ENCODE data around the gene YIF1A.
"Not testable (repeated sequence)": the region's sequence is repeated elsewhere in the genome, so short reads cannot be mapped to it uniquely, and the experiment has no call there.

Gene YIF1A

DNA sequence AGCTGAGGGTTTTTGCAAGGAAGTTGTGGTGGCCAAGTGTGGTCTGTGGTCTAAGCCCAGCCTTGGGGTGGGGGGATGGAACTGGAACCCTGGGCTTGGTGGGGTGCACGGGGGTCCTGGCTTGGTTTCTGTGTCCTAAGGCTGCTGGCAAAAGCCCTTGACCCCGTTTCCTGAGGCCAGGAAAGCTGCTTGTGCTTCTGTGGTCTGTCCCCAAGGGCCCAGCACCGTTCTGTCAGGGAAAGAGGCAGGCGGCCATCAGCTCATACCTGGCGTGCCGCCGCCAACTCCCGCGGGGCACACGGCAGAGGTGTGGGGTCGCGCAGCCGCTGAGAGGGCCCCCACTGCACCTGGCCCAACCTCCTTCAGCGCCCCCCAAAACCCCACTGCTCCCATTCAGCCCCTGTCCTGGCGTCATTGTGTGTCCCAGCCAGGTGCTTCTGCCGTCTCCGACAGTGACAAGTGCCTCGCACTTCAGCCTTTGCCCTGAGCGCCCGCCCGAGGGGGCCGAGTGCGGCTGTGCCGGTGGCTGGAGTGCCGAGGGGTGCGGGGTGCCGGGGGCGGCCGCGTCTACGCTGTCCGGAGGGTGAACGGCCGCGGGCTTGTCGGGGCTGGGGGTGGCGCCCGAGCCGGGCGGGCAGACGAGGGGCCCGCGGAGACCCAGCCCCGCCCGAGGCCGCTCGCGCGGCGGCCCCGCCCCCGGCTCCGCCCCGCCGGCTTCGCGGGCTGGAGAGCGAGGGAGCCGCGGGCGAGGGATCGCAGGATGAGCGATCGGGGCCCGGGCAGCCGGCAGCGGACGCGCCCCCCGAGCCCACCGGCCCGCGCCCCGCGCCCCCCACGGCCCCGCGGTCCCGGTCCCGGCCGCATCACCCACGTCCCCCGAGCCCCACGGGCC, 11.2 kb downstream of the YIF1A start, which contains the start of gene CNIH2:
Gene CNIH2 (plus strand): TSS at position 705 of the 892 bp plus-strand sequence. CDS start 282 bp downstream, outside the sequence.
- Histone ChIP-seq H3K4me1 (ENCODE audit: insufficient read depth, poor library complexity, severe bottlenecking) (no peaks in the 10 kb centered on the region), H3K27me3 (ENCODE audit: insufficient read depth, poor library complexity, severe bottlenecking) (no peaks in the 10 kb centered on the region)
- ATAC-seq (ENCODE audit: low read depth): peak; percentile 16; the same call in 2 of the 3 replicates

GRCh38 chr11:66277064-66277463, 11.9 kb downstream of the YIF1A start:
- H3K27ac ChIP-seq (ENCODE audit: poor library complexity, severe bottlenecking); H3K4me3 ChIP-seq (ENCODE audit: severe bottlenecking); H3K4me1 ChIP-seq (ENCODE audit: insufficient read depth, poor library complexity, severe bottlenecking); ATAC-seq (ENCODE audit: low read depth); H3K9me3 ChIP-seq (ENCODE audit: severe bottlenecking); H3K27me3 ChIP-seq (ENCODE audit: insufficient read depth, poor library complexity, severe bottlenecking); DNase-seq (ENCODE audit: low spot score): not testable (repeated sequence)
- H3K36me3 ChIP-seq (ENCODE audit: low read depth): peaks cover 31% of the 10 kb centered on the region

More for the DNA sequence above, 11.2 kb downstream of the YIF1A start, which contains the start of gene CNIH2:
- Histone ChIP-seq H3K36me3 (ENCODE audit: low read depth) (peaks cover 25% of the 10 kb centered on the region), H3K4me3 (ENCODE audit: severe bottlenecking) (peak within 1 kb of the TSS; percentile 32), H3K9me3 (ENCODE audit: severe bottlenecking) (no peaks in the 10 kb centered on the region), H3K27ac (ENCODE audit: poor library complexity, severe bottlenecking) (no peak within 1 kb of the TSS)
- TF ChIP-seq, protein P1, sequence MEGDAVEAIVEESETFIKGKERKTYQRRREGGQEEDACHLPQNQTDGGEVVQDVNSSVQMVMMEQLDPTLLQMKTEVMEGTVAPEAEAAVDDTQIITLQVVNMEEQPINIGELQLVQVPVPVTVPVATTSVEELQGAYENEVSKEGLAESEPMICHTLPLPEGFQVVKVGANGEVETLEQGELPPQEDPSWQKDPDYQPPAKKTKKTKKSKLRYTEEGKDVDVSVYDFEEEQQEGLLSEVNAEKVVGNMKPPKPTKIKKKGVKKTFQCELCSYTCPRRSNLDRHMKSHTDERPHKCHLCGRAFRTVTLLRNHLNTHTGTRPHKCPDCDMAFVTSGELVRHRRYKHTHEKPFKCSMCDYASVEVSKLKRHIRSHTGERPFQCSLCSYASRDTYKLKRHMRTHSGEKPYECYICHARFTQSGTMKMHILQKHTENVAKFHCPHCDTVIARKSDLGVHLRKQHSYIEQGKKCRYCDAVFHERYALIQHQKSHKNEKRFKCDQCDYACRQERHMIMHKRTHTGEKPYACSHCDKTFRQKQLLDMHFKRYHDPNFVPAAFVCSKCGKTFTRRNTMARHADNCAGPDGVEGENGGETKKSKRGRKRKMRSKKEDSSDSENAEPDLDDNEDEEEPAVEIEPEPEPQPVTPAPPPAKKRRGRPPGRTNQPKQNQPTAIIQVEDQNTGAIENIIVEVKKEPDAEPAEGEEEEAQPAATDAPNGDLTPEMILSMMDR (IDR thresholded peaks at IDR 0.05; ENCODE audit: poor library complexity, severe bottlenecking): no peak
- DNase-seq (ENCODE audit: low spot score): no peak

DNA sequence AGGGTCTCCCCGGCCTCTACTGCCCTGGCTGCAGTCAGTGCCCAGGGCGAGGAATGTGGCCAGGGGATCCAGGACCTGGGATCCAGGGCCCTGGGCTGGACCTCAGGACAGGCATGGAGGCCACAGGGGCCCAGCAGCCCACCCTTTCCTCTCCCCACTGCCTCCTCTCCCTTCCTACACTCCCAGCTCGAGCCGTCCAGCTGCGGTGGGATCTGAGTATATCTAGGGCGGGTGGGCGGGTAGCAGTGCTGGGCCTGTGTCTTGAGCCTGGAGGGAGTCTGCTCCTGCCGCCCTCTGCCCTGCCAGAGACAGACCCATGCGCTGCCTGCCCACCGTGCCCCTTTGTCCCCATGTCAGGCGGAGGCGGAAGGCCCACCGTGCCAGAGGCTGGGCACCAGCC, 12.3 kb downstream of the YIF1A start:
- not testable (repeated sequence) for ATAC-seq (ENCODE audit: low read depth); H3K27ac ChIP-seq (ENCODE audit: poor library complexity, severe bottlenecking); H3K4me3 ChIP-seq (ENCODE audit: severe bottlenecking); H3K9me3 ChIP-seq (ENCODE audit: severe bottlenecking); H3K4me1 ChIP-seq (ENCODE audit: insufficient read depth, poor library complexity, severe bottlenecking); H3K27me3 ChIP-seq (ENCODE audit: insufficient read depth, poor library complexity, severe bottlenecking); DNase-seq (ENCODE audit: low spot score)
- peaks cover 36% of the 10 kb centered on the region for H3K36me3 ChIP-seq (ENCODE audit: low read depth)

DNA sequence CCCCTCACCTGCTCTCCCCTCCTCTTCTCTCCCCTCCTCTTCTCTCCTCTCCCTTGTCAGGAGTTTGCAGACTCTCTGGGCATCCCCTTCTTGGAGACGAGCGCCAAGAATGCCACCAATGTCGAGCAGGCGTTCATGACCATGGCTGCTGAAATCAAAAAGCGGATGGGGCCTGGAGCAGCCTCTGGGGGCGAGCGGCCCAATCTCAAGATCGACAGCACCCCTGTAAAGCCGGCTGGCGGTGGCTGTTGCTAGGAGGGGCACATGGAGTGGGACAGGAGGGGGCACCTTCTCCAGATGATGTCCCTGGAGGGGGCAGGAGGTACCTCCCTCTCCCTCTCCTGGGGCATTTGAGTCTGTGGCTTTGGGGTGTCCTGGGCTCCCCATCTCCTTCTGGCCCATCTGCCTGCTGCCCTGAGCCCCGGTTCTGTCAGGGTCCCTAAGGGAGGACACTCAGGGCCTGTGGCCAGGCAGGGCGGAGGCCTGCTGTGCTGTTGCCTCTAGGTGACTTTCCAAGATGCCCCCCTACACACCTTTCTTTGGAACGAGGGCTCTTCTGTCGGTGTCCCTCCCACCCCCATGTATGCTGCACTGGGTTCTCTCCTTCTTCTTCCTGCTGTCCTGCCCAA, 12.8 kb downstream of the YIF1A start:
- H3K4me1 ChIP-seq (ENCODE audit: insufficient read depth, poor library complexity, severe bottlenecking): no peaks in the 10 kb centered on the region

DNA sequence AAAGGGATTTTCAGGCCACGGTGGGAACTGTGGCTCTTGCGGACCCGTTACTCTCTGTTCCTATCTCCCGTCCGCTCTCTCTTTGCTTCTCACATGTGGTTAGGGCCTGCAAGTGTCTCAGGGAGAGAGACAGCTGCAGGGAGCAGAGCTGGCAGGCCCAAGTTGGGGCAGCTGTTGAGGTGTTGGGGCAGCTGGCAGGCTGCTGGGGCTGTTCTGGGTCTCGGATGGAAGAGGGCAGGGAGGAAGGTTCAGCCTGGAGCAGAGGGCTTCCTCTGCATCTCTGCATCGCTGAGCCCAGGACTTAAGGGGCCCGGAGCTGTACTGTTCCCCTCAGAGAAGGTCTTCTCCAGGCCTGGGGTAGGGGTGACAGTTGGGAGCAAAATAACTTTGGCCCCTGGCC, 13.5 kb downstream of the YIF1A start:
- Histone ChIP-seq H3K27me3 (ENCODE audit: insufficient read depth, poor library complexity, severe bottlenecking) (no peaks in the 10 kb centered on the region), H3K4me3 (ENCODE audit: severe bottlenecking) (no peak overlapping the region), H3K4me1 (ENCODE audit: insufficient read depth, poor library complexity, severe bottlenecking) (no peaks in the 10 kb centered on the region), H3K36me3 (ENCODE audit: low read depth) (peaks cover 43% of the 10 kb centered on the region), H3K9me3 (ENCODE audit: severe bottlenecking) (no peaks in the 10 kb centered on the region), H3K27ac (ENCODE audit: poor library complexity, severe bottlenecking) (no peak overlapping the region)
- ATAC-seq (ENCODE audit: low read depth) (no peak), DNase-seq (ENCODE audit: low spot score) (peak; percentile 34)
- TF ChIP-seq, protein P1 (IDR thresholded peaks at IDR 0.05; ENCODE audit: poor library complexity, severe bottlenecking): no peak

More for the DNA sequence above, 12.8 kb downstream of the YIF1A start:
- TF ChIP-seq, protein P1 (IDR thresholded peaks at IDR 0.05; ENCODE audit: poor library complexity, severe bottlenecking): no peak
- H3K27ac ChIP-seq (ENCODE audit: poor library complexity, severe bottlenecking): no peak overlapping the region
- H3K4me3 ChIP-seq (ENCODE audit: severe bottlenecking): no peak overlapping the region
- peaks cover 36% of the 10 kb centered on the region for H3K36me3 ChIP-seq (ENCODE audit: low read depth)
- H3K9me3 ChIP-seq (ENCODE audit: severe bottlenecking): no peaks in the 10 kb centered on the region
- H3K27me3 ChIP-seq (ENCODE audit: insufficient read depth, poor library complexity, severe bottlenecking): no peaks in the 10 kb centered on the region
- DNase-seq (ENCODE audit: low spot score): peak; percentile 50
- no peak for ATAC-seq (ENCODE audit: low read depth)

Data from RWPE2 (cell line).